Lower leg skin (tissue), 3 donors: ENCODE data around the gene CACNA1S.

Source experiments
- CTCF ChIP-seq, 3 donors: fragments of 450-650 bp; IDR thresholded peaks; one replicate each; pipeline ENCODE4 v1.5.1; 2016; ENCODE audit warnings: antibody characterized with exemption in 3 of 3, mild to moderate bottlenecking in 3 of 3, moderate library complexity in 2 of 3
- POLR2A ChIP-seq, 2 donors: fragments of 450-650 bp; IDR thresholded peaks; one replicate each; pipeline ENCODE4 v1.6.1; 2016 to 2017; ENCODE audit warnings: antibody characterized with exemption in 2 of 2, mild to moderate bottlenecking in 1 of 2, moderate library complexity in 1 of 2

DNA sequence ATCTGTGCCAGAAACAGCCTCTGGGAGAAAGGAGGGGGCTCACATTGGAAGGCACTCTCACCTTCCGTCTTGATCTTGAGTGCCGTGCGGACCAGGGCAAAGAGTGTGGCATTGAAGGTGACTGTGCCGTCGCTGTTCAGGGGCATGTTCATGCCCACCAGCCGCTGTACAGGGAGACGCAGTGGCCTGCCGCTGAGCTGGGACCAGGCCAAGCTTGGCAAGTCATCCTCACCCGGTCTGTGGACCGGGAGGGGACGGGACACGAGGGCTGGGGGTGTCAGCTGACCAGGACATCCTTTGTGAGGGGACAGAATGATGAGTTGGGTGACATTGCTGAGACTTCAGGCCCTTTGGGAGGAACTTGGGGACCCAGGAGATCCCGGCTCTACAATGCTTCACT, 63.7 kb downstream of the CACNA1S start:
- no peak for TF ChIP-seq CTCF (IDR thresholded peaks at IDR 0.05)
- no peak for TF ChIP-seq POLR2A (IDR thresholded peaks at IDR 0.05)
